EL (cell line): Measurements from ENCODE around the gene LTB.

Experiments used
- DNase-seq: peaks from one replicate; pipeline ENCODE4 v3.0.0-alpha.2; 2016

The LTB gene

GRCh38 chr6:31582230-31582643 is at the start of gene LTB:
Gene LTB, minus strand, starts transcription at chr6:31582424. Its CDS starts 7 bp downstream, at chr6:31582417.
- DNase-seq = no peak

- no peak for DNase-seq
These were observed 49.6 kb upstream of the LTB start for GRCh38 chr6:31631681-31632278.

GRCh38 chr6:31631209-31631608 is 49.0 kb upstream of the LTB start:
- DNase-seq = no peak

- no peak for DNase-seq
These were observed 48.1 kb upstream of the LTB start for GRCh38 chr6:31630177-31630934.

- DNase-seq = no peak
These were observed 46.8 kb upstream of the LTB start for GRCh38 chr6:31629014-31629413.

- no peak for DNase-seq
These were observed 45.6 kb upstream of the LTB start for GRCh38 chr6:31627690-31628287.

- no peak for DNase-seq
These were observed 44.7 kb upstream of the LTB start for GRCh38 chr6:31626952-31627351.

GRCh38 chr6:31624070-31624469 is 41.8 kb upstream of the LTB start:
- no peak for DNase-seq

GRCh38 chr6:31622684-31623091 is 40.5 kb upstream of the LTB start:
- DNase-seq = no peak

- peak; percentile 48 for DNase-seq
These were observed 39.8 kb upstream of the LTB start for GRCh38 chr6:31621991-31622390.

- DNase-seq = no peak
These were observed 39.2 kb upstream of the LTB start for GRCh38 chr6:31621320-31621939.

- peak; percentile 81 for DNase-seq
These were observed 38.5 kb upstream of the LTB start, which contains the start of gene PRRC2A for GRCh38 chr6:31620586-31621319. Gene PRRC2A, plus strand, starts transcription at chr6:31620715. Its CDS starts 2,075 bp downstream, at chr6:31622790.

GRCh38 chr6:31619805-31620585 is 37.8 kb upstream of the LTB start:
- DNase-seq = peak; percentile 100

- DNase-seq = no peak
These were observed 34.8 kb upstream of the LTB start for GRCh38 chr6:31617010-31617409.

GRCh38 chr6:31615748-31616147 is 33.5 kb upstream of the LTB start:
- DNase-seq = no peak

GRCh38 chr6:31614684-31615578 is 32.7 kb upstream of the LTB start, which contains the start of gene AIF1:
Gene AIF1, plus strand, starts transcription at chr6:31615234. Its CDS starts 96 bp downstream, at chr6:31615330.
- DNase-seq = no peak

GRCh38 chr6:31614075-31614619 is 31.9 kb upstream of the LTB start:
- DNase-seq = no peak

GRCh38 chr6:31610968-31611367 is 28.7 kb upstream of the LTB start:
- DNase-seq = no peak

- no peak for DNase-seq
These were observed 27.5 kb upstream of the LTB start for GRCh38 chr6:31609519-31610406.
